ENCODE measurements around the gene ASB18.

Gene ASB18

DNA sequence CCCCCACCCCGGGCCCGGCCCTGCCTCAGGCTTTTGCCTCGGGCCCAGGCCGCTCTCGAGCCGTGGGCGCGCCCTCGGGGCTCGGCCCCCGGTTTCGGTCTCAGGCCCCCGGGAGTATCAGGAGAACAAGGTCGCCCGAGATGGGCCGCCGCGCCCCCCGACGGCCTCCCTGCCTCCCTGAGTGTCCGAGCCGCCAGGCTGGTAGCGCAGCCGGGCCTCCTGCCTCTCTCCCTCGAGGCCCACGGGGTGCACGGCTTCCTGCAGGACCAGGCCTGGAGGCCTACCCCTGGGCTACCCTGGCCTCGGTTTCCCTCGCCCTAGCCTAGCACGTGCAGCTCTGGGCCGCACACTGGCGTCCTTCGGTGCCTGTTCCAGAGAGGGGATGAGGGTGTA lies 104.4 kb downstream of the ASB18 start:
- no peak overlapping the region for H3K4me3 ChIP-seq (ENCODE audit: control insufficient read depth, low read depth, low read length)
- TF ChIP-seq, protein P1, sequence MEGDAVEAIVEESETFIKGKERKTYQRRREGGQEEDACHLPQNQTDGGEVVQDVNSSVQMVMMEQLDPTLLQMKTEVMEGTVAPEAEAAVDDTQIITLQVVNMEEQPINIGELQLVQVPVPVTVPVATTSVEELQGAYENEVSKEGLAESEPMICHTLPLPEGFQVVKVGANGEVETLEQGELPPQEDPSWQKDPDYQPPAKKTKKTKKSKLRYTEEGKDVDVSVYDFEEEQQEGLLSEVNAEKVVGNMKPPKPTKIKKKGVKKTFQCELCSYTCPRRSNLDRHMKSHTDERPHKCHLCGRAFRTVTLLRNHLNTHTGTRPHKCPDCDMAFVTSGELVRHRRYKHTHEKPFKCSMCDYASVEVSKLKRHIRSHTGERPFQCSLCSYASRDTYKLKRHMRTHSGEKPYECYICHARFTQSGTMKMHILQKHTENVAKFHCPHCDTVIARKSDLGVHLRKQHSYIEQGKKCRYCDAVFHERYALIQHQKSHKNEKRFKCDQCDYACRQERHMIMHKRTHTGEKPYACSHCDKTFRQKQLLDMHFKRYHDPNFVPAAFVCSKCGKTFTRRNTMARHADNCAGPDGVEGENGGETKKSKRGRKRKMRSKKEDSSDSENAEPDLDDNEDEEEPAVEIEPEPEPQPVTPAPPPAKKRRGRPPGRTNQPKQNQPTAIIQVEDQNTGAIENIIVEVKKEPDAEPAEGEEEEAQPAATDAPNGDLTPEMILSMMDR (IDR thresholded peaks at IDR 0.05; ENCODE audit: control insufficient read depth, insufficient read depth, low read depth, low read length, missing control alignments): no peak
- no peak for DNase-seq (ENCODE audit: low read depth)

DNA sequence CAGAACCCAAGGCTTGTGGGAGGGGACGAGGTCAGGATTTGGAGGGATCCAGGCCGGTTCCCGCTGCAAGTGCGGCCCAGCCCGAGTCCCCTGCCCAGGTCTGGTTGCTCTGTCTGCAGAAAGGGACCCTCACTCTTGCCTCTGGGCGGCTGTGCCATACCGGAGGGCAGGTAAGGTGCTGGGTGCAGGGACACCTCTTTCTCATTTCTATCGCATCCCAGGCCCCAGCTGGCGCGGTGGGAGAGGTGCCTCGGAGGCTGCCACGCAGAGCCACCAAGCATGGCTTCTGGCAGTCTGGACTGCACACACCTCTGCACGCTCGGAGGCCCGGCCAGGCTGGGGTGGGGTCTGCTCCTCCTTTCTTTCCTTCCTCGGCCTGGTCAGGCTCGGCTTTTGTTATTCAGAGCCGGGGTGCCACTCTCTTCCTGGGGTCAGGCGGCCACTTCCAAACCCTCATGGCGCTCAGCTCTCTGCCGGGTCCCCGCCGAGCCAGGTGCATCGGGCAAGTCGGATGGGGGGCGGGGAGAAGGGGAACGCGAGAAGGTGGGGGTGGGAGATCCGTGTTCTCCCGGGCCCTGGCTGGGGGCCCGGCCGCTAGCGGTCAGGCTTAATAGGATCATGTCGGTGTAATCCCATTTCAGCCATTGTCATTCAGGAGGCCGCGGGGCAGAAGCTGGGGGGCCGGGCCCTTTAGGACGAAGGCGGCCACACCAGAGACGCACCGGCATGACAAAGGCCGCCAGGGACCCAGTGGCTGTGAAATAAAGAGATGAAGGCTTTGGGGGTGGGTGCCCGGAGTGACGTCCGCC lies 105.0 kb downstream of the ASB18 start:
- TF ChIP-seq, protein P1 (IDR thresholded peaks at IDR 0.05; ENCODE audit: control insufficient read depth, insufficient read depth, low read depth, low read length, missing control alignments): no peak
- DNase-seq (ENCODE audit: low read depth): no peak
- H3K4me3 ChIP-seq (ENCODE audit: control insufficient read depth, low read depth, low read length): no peak overlapping the region

DNA sequence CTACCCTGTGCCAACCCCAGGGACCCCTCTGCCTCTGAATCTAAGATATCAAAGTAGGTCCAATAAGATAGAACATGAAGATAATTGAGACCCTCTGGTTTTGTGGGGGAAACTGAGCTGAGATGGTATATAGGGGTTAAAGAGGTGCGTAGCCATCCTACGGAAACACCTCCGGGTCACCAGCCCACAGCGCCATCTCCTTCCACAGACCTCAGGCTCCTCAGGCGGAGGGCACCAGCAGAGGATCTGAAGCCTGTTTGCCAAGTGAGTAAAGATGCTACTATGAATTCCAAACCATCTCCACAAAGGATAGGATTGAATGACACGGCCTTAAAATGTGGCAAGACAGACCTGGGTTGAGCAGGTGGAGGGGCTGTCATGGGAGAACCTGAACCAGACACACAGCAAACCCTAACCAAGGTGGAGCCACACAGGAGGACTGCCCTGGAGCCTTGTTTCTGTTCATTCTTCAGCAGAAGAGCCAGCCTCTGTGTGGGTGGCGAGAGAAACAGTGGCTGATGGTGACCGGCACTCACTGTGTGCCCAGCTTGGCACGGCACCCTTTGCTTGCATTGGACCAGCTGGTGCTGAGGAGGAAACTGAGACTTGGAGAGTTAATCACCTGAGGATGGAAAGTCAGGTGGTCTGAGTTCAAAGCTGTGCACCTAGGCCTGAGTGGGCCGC lies 106.2 kb downstream of the ASB18 start:
- no peak overlapping the region for H3K4me3 ChIP-seq (ENCODE audit: control insufficient read depth, low read depth, low read length)
- TF ChIP-seq, protein P1 (IDR thresholded peaks at IDR 0.05; ENCODE audit: control insufficient read depth, insufficient read depth, low read depth, low read length, missing control alignments): no peak
- no peak for DNase-seq (ENCODE audit: low read depth)

DNA sequence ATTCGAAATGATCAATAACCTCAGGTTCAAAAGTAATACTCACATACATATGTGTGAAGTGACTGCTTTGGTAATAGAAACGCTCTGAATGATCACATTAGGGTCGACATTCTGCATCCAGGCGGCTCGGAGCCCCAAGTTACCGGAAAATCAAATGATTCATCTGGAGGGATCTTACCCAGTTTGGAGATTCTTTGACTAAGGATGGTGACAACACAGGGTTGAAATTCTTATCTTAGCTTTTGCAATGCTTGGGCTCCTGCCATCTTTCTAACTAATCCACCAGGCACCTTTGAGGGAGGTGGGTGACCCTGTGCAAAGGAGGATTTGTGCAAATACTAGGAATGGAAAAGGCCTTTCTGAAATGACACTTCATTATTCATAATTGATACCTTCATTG lies 106.8 kb downstream of the ASB18 start:
- TF ChIP-seq, protein P1 (IDR thresholded peaks at IDR 0.05; ENCODE audit: control insufficient read depth, insufficient read depth, low read depth, low read length, missing control alignments): no peak
- DNase-seq (ENCODE audit: low read depth): no peak

DNA sequence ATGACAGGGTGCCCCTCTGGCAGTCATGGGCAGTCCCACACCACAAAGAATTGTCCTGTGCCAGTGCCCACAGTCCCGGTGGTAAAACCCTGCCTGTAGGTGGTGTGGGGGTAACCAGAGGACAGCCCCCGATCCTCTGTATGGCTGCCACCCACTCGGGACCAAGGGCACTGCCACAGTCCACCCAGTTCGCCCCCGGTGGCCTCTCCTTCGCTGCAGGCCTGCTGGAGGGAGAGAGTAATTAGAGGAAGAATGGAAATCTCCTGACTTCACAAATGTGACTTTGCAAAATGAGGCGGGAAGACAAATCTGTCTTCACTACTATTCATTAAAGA lies 107.4 kb downstream of the ASB18 start:
- DNase-seq (ENCODE audit: low read depth): no peak
- TF ChIP-seq, protein P1 (IDR thresholded peaks at IDR 0.05; ENCODE audit: control insufficient read depth, insufficient read depth, low read depth, low read length, missing control alignments): no peak
- no peak overlapping the region for H3K4me3 ChIP-seq (ENCODE audit: control insufficient read depth, low read depth, low read length)

More for the DNA sequence above, 106.8 kb downstream of the ASB18 start:
- H3K4me3 ChIP-seq (ENCODE audit: control insufficient read depth, low read depth, low read length): no peak overlapping the region

DNA sequence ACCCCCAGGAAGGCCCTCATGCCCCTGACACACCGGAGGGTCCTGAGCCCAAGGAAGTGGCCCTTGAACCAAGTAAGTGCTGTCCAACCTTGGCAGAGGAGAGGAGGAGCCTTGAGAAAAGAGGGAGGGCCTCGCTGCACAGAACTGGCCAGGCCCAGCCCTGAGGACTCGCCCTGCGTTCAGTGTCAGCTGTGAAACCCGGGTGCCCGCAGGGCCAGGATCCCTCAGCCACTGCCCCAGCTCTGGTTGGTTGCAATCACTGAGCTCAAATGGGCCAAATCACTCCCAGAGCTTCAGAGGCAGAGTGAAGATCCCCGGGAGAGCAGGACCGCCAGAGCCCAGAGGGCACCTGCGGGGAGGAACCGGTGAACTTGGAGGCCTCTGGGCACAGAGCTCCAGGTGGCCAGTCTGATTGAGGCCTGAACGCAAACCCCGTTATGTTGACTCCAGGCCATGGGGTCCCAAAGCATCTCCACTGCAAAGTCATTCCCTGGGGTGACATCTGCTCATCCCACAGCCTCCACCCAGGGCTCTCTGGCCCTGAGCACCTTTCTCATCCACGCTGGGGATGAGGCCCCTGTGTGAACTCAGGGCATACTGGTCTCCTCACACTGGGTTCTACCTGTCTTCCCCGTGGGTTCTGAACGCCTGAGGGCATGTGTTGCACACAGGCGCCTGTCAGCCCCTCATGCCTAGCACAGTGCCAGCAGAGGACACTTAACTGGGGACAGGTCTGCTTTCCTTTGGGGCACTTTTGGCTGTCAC lies 107.9 kb downstream of the ASB18 start:
- no peak for DNase-seq (ENCODE audit: low read depth)
- H3K4me3 ChIP-seq (ENCODE audit: control insufficient read depth, low read depth, low read length): no peak overlapping the region
- TF ChIP-seq, protein P1 (IDR thresholded peaks at IDR 0.05; ENCODE audit: control insufficient read depth, insufficient read depth, low read depth, low read length, missing control alignments): no peak

All from AG09309 (cell line).